K562 (cell line): ENCODE results near the gene CDHR2. TPM values are rescaled to one million over a fixed set of nuclear protein-coding genes. Genes with fewer than 3 reads are reported as not detected.

Experiments used
- ATF1 ChIP-seq, 2 experiments: fragments of 450-650 bp in 1 of 2; IDR thresholded peaks; 2 replicates each; pipeline ENCODE4 v1.6.1; 2016; ENCODE audit warnings: missing compliant biosample characterization in 1 of 2, missing genetic modification characterization in 1 of 2
- ATF4 ChIP-seq: fragments of 450-650 bp; formaldehyde crosslinking; IDR thresholded peaks from 2 replicates; pipeline ENCODE4 v1.4.0; 2022; ENCODE audit warnings: mild to moderate bottlenecking, moderate library complexity
- ATF7 ChIP-seq: fragments of 450-650 bp; IDR thresholded peaks from 2 replicates; pipeline ENCODE4 v1.7.1; 2014; ENCODE audit warnings: mild to moderate bottlenecking, moderate library complexity
- BMI1 ChIP-seq: fragments of 150-350 bp; IDR thresholded peaks from 2 replicates; pipeline ENCODE4 v1.6.1; 2014; ENCODE audit warnings: low read length
- DIDO1 ChIP-seq: fragments of 450-650 bp; IDR thresholded peaks from 2 replicates; pipeline ENCODE4 v1.6.1; 2016; ENCODE audit warnings: low read depth, missing biosample characterization, missing genetic modification characterization
- FOXP1 ChIP-seq: sonication (generic); formaldehyde crosslinking; IDR thresholded peaks from 2 replicates; pipeline ENCODE4 v1.8.0; 2022; ENCODE audit warnings: mild to moderate bottlenecking, missing genetic modification reagents
- JUN ChIP-seq, 2 experiments: sonication (generic) in 1 of 2; formaldehyde crosslinking in 1 of 2; IDR thresholded peaks; 2 replicates each; pipeline versions ENCODE4 v1.6.1 to v1.8.0; 2012 to 2022; ENCODE audit warnings: borderline replicate concordance in 2 of 2, mild to moderate bottlenecking in 2 of 2, improper control_type of control experiment in 1 of 2, low read depth in 1 of 2, low read length in 1 of 2, missing genetic modification reagents in 1 of 2
- L3MBTL2 ChIP-seq: fragments of 450-650 bp; IDR thresholded peaks from 2 replicates; pipeline ENCODE4 v1.6.1; 2016; ENCODE audit warnings: mild to moderate bottlenecking, moderate library complexity
- NBN ChIP-seq: fragments of 450-650 bp; IDR thresholded peaks from 2 replicates; pipeline ENCODE4 v1.6.1; 2016; ENCODE audit warnings: low read depth, mild to moderate bottlenecking
- NCOA1 ChIP-seq: fragments of 450-650 bp; IDR thresholded peaks from 2 replicates; pipeline ENCODE4 v1.6.1; 2016; ENCODE audit warnings: low read depth
- PPARD ChIP-seq: fragments of 250-450 bp; sonication (Bioruptor Pico); IDR thresholded peaks from 2 replicates; pipeline ENCODE4 v1.8.0; 2022; ENCODE audit warnings: inconsistent platforms, mild to moderate bottlenecking, moderate library complexity
- RBFOX2 ChIP-seq: fragments of 200-400 bp; formaldehyde crosslinking; IDR thresholded peaks from 2 replicates; pipeline ENCODE4 v1.6.1; 2017; ENCODE audit warnings: low read depth, mild to moderate bottlenecking, low read length, moderate library complexity
- TAF7 ChIP-seq: fragments of 450-650 bp; IDR thresholded peaks from 2 replicates; pipeline ENCODE4 v1.6.1; 2016; ENCODE audit warnings: missing genetic modification characterization, missing compliant biosample characterization
- UBTF ChIP-seq, 2 experiments: IDR thresholded peaks; 2 replicates each; pipeline ENCODE4 v1.6.1; 2012; ENCODE audit warnings: improper control_type of control experiment in 2 of 2, low read depth in 2 of 2, low read length in 2 of 2, borderline replicate concordance in 1 of 2
- ZKSCAN3 ChIP-seq: fragments of 250-450 bp; sonication (Bioruptor Pico); IDR thresholded peaks from 2 replicates; pipeline ENCODE4 v1.4.0; 2020
- ZNF398 ChIP-seq: fragments of 250-450 bp; sonication (Bioruptor Pico); IDR thresholded peaks from 2 replicates; pipeline ENCODE4 v1.8.0; 2021; ENCODE audit warnings: moderate library complexity, mild to moderate bottlenecking, inconsistent platforms
- ZNF431 ChIP-seq: sonication (generic); formaldehyde crosslinking; IDR thresholded peaks from 2 replicates; pipeline ENCODE4 v1.8.0; 2022; ENCODE audit warnings: mild to moderate bottlenecking, missing genetic modification reagents
- ZNF518B ChIP-seq: fragments of 250-450 bp; sonication (Bioruptor Pico); IDR thresholded peaks from 2 replicates; pipeline ENCODE4 v1.5.0; 2021; ENCODE audit warnings: mild to moderate bottlenecking, moderate library complexity
- ZNF584 ChIP-seq: fragments of 200-800 bp; sonication (Bioruptor generic); IDR thresholded peaks from 2 replicates; pipeline ENCODE4 v1.6.1; 2016; ENCODE audit warnings: low read depth, mild to moderate bottlenecking, missing genetic modification characterization, missing compliant biosample characterization
- polyA plus RNA-seq, 8 experiments: library from polyadenylated mRNA; depleted of rRNA in 4 of 8; stranded (reverse) in 5 of 8; unstranded in 3 of 8; fragments of >200 nt; fragmentation: Nextera tagmentation in 2 of 8; fragmentation: Illumina TruSeq in 1 of 8; extraction: Ambion mirVana in 2 of 8; extraction: Trizol in 1 of 8; gene quantifications; 2 replicates each; pipeline versions ENCODE4 v1.2.1 to v1.2.3, GENCODE V29; 2011 to 2014; ENCODE audit warnings: inconsistent platforms in 1 of 8, missing spikeins in 1 of 8
- total RNA-seq, 7 experiments: library from RNA; depleted of rRNA in 6 of 7; stranded (reverse); fragments of >200 nt in 6 of 7; fragmentation: Illumina TruSeq in 2 of 7; extraction: Trizol in 2 of 7; gene quantifications; 2 replicates each; pipeline versions ENCODE4 v1.2.1 to v1.2.3, GENCODE V29; 2011 to 2021; ENCODE audit warnings: low replicate concordance in 1 of 7

Gene CDHR2
- total and polyA plus RNA-seq, 9 of the 15 experiments (the other 6 are each of a cell fraction or from before 2014, with no cell fraction given), result 0.01 to 0.62 (median 0.09) TPM; not detected in 2

- TF ChIP-seq ATF7 (0 out of 2 replicates have a peak, but pooled peaks have one; percentile 43), BMI1 (no peak), ATF1 (CRISPR knock-in tag; IDR thresholded peaks at IDR 0.05) (no peak), ATF1 (tag; IDR thresholded peaks at IDR 0.05) (no peak), FOXP1 (CRISPR knock-in tag) (no peak), PPARD (CRISPR knock-in tag) (no peak), DIDO1 (tag) (no peak), ZNF518B (no peak), L3MBTL2 (peak; percentile 57), ZNF398 (CRISPR knock-in tag) (no peak), NBN (no peak), UBTF (IDR thresholded peaks at IDR 0.05; ENCODE audit: borderline replicate concordance in 1 of 2, low read depth in 2 of 2, low read length in 2 of 2) (no peak), ATF4 (CRISPR knock-in tag) (no peak), ZNF584 (no peak), JUN (IDR thresholded peaks at IDR 0.05; ENCODE audit: borderline replicate concordance, low read depth, low read length) (no peak), JUN (CRISPR knock-in tag; IDR thresholded peaks at IDR 0.05; ENCODE audit: borderline replicate concordance) (no peak), NCOA1 (no peak), TAF7 (tag) (no peak), ZKSCAN3 (CRISPR knock-in tag) (no peak), ZNF431 (CRISPR knock-in tag) (no peak), RBFOX2 (no peak)
Observed at GRCh38 chr5:176620333-176620981, 71.3 kb downstream of the CDHR2 start (continued).
